WTC11 (cell line): ENCODE data around the gene GPR176. TPM values are rescaled to one million over a fixed set of nuclear protein-coding genes. Genes with fewer than 3 reads are reported as not detected.

Experiments used
- ATAC-seq: fragments of 200-7000 bp; cut with Tn5 transposase; 2 replicates; pipeline ENCODE4 v1.10.0; 2021; ENCODE audit warnings: mild to moderate bottlenecking, moderate library complexity
- CTCF ChIA-PET: fragments of 300-600 bp; sonication (Branson Sonifier 250); formaldehyde crosslinking; loops from one replicate; lab custom pipeline; 2021; ENCODE audit warnings: antibody characterized with exemption; lab: Charles Lee
- POLR2A ChIA-PET: fragments of 350-600 bp; sonication (Branson Sonifier 250); formaldehyde crosslinking; loops from one replicate; lab custom pipeline; 2021; ENCODE audit warnings: antibody characterized with exemption; lab: Charles Lee
- DNase-seq: peaks from one replicate; pipeline ENCODE4 v3.0.0; 2021; ENCODE audit warnings: low spot score
- H3K27ac Mint-ChIP-seq: 2 replicates; pipeline ENCODE4 v1.8.0; 2021; ENCODE audit warnings: mixed read lengths
- H3K27me3 Mint-ChIP-seq: 2 replicates; pipeline ENCODE4 v1.8.0; 2021; ENCODE audit warnings: low read depth, mild to moderate bottlenecking, moderate library complexity, mixed read lengths
- H3K36me3 Mint-ChIP-seq: 2 replicates; pipeline ENCODE4 v1.8.0; 2021; ENCODE audit warnings: mixed read lengths
- H3K4me1 Mint-ChIP-seq: 2 replicates; pipeline ENCODE4 v1.8.0; 2022; ENCODE audit warnings: mixed read lengths
- H3K4me3 Mint-ChIP-seq: 2 replicates; pipeline ENCODE4 v1.8.0; 2021; ENCODE audit warnings: mild to moderate bottlenecking, moderate library complexity, mixed read lengths
- H3K9me3 Mint-ChIP-seq: 2 replicates; pipeline ENCODE4 v1.8.0; 2021; ENCODE audit warnings: mixed read lengths
- CREM ChIP-seq: sonication (generic); formaldehyde crosslinking; IDR thresholded peaks from 2 replicates; pipeline ENCODE4 v1.8.1; 2022; ENCODE audit warnings: mild to moderate bottlenecking, missing genetic modification reagents, moderate library complexity
- ETV6 ChIP-seq: sonication (generic); formaldehyde crosslinking; IDR thresholded peaks from 2 replicates; pipeline ENCODE4 v1.8.1; 2022; ENCODE audit warnings: mild to moderate bottlenecking, missing genetic modification reagents
- IRF2 ChIP-seq: sonication (generic); formaldehyde crosslinking; IDR thresholded peaks from 2 replicates; pipeline ENCODE4 v1.8.0; 2022; ENCODE audit warnings: low read depth, missing genetic modification reagents, borderline replicate concordance
- MXD4 ChIP-seq: fragments of 250-450 bp; sonication (Bioruptor Pico); IDR thresholded peaks from 2 replicates; pipeline ENCODE4 v1.8.0; 2021; ENCODE audit warnings: mild to moderate bottlenecking, moderate library complexity, borderline replicate concordance
- NR2C2 ChIP-seq: sonication (generic); formaldehyde crosslinking; IDR thresholded peaks from 2 replicates; pipeline ENCODE4 v1.8.0; 2022; ENCODE audit warnings: mild to moderate bottlenecking, missing genetic modification reagents
- total RNA-seq: library from RNA; stranded (reverse); gene quantifications from 3 replicates; pipeline ENCODE4 v1.2.3, GENCODE V29; 2021
- TF ChIP-seq, protein P1 (sequence below): sonication (generic); formaldehyde crosslinking; IDR thresholded peaks from 2 replicates; pipeline ENCODE4 v1.8.0; 2022; ENCODE audit warnings: missing genetic modification reagents
- TF ChIP-seq, protein P2 (sequence below): sonication (generic); formaldehyde crosslinking; IDR thresholded peaks from 2 replicates; pipeline ENCODE4 v1.8.1; 2022; ENCODE audit warnings: mild to moderate bottlenecking, moderate library complexity, missing genetic modification reagents
- TF ChIP-seq, protein P3 (sequence below): sonication (generic); formaldehyde crosslinking; IDR thresholded peaks from 2 replicates; pipeline ENCODE4 v1.8.0; 2022; ENCODE audit warnings: mild to moderate bottlenecking, missing genetic modification reagents
- TF ChIP-seq, protein P4 (sequence below): fragments of 250-450 bp; sonication (Bioruptor Pico); IDR thresholded peaks from 2 replicates; pipeline ENCODE4 v2.1.2; 2022; ENCODE audit warnings: mild to moderate bottlenecking, moderate library complexity
- TF ChIP-seq, protein P5 (sequence below): sonication (generic); formaldehyde crosslinking; IDR thresholded peaks from 2 replicates; pipeline ENCODE4 v1.8.0; 2023; ENCODE audit warnings: missing genetic modification reagents, mild to moderate bottlenecking, borderline replicate concordance
- TF ChIP-seq, protein P6 (sequence below): sonication (generic); formaldehyde crosslinking; IDR thresholded peaks from 2 replicates; pipeline ENCODE4 v1.8.1; 2022; ENCODE audit warnings: low read depth, missing genetic modification reagents, borderline replicate concordance
- TF ChIP-seq, protein P7 (sequence below): sonication (generic); formaldehyde crosslinking; IDR thresholded peaks from 2 replicates; pipeline ENCODE4 v1.8.1; 2022; ENCODE audit warnings: mild to moderate bottlenecking, missing genetic modification reagents, moderate library complexity, borderline replicate concordance
- TF ChIP-seq, protein P8 (sequence below): sonication (generic); formaldehyde crosslinking; IDR thresholded peaks from 2 replicates; pipeline ENCODE4 v1.8.1; 2023; ENCODE audit warnings: mild to moderate bottlenecking, moderate library complexity, missing genetic modification reagents
- TF ChIP-seq, protein P9 (sequence below): fragments of 250-450 bp; sonication (Bioruptor Pico); IDR thresholded peaks from 2 replicates; pipeline ENCODE4 v1.9.0; 2021; ENCODE audit warnings: mild to moderate bottlenecking

The GPR176 gene
- total RNA-seq, 1 experiment from 2014 or later, result 117 TPM

DNA sequence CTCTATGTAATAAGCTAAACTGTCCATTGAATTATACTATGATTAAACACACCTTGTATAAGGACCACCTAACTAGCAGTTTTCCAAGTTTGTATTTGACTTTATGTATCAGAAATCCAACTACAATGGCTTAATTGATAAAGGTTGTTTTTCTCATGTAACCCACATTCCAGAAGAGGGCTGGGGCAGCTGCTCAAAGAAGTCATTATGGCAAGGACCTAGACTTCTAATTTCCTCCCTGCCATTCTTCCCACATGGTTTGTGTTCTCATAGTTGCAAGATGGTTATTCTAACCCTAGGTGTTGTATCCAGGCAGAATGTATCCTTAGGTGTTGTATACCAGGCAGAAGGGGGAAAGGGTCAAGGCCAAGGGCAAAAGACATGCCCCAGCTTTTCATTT, 35.7 kb downstream of the GPR176 start:
- Mint-ChIP-seq H3K27me3 (no peaks in the 10 kb centered on the region), H3K4me3 (peak overlapping the region; percentile 12; the same call in 1 of the 2 replicates), H3K9me3 (no peaks in the 10 kb centered on the region), H3K4me1 (peaks cover 57% of the 10 kb centered on the region), H3K27ac (peak overlapping the region; percentile 99), H3K36me3 (peaks cover 17% of the 10 kb centered on the region)
- ATAC-seq, result no peak
- no peak for TF ChIP-seq MXD4
- TF ChIP-seq, protein P1, sequence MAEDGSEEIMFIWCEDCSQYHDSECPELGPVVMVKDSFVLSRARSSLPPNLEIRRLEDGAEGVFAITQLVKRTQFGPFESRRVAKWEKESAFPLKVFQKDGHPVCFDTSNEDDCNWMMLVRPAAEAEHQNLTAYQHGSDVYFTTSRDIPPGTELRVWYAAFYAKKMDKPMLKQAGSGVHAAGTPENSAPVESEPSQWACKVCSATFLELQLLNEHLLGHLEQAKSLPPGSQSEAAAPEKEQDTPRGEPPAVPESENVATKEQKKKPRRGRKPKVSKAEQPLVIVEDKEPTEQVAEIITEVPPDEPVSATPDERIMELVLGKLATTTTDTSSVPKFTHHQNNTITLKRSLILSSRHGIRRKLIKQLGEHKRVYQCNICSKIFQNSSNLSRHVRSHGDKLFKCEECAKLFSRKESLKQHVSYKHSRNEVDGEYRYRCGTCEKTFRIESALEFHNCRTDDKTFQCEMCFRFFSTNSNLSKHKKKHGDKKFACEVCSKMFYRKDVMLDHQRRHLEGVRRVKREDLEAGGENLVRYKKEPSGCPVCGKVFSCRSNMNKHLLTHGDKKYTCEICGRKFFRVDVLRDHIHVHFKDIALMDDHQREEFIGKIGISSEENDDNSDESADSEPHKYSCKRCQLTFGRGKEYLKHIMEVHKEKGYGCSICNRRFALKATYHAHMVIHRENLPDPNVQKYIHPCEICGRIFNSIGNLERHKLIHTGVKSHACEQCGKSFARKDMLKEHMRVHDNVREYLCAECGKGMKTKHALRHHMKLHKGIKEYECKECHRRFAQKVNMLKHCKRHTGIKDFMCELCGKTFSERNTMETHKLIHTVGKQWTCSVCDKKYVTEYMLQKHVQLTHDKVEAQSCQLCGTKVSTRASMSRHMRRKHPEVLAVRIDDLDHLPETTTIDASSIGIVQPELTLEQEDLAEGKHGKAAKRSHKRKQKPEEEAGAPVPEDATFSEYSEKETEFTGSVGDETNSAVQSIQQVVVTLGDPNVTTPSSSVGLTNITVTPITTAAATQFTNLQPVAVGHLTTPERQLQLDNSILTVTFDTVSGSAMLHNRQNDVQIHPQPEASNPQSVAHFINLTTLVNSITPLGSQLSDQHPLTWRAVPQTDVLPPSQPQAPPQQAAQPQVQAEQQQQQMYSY (CRISPR knock-in tag), result no peak
- TF ChIP-seq, protein P2, sequence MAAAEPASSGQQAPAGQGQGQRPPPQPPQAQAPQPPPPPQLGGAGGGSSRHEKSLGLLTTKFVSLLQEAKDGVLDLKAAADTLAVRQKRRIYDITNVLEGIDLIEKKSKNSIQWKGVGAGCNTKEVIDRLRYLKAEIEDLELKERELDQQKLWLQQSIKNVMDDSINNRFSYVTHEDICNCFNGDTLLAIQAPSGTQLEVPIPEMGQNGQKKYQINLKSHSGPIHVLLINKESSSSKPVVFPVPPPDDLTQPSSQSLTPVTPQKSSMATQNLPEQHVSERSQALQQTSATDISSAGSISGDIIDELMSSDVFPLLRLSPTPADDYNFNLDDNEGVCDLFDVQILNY, result no peak
- no peak for TF ChIP-seq NR2C2 (CRISPR knock-in tag)
- TF ChIP-seq, protein P3, sequence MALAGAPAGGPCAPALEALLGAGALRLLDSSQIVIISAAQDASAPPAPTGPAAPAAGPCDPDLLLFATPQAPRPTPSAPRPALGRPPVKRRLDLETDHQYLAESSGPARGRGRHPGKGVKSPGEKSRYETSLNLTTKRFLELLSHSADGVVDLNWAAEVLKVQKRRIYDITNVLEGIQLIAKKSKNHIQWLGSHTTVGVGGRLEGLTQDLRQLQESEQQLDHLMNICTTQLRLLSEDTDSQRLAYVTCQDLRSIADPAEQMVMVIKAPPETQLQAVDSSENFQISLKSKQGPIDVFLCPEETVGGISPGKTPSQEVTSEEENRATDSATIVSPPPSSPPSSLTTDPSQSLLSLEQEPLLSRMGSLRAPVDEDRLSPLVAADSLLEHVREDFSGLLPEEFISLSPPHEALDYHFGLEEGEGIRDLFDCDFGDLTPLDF (CRISPR knock-in tag), result no peak
- TF ChIP-seq, protein P4, sequence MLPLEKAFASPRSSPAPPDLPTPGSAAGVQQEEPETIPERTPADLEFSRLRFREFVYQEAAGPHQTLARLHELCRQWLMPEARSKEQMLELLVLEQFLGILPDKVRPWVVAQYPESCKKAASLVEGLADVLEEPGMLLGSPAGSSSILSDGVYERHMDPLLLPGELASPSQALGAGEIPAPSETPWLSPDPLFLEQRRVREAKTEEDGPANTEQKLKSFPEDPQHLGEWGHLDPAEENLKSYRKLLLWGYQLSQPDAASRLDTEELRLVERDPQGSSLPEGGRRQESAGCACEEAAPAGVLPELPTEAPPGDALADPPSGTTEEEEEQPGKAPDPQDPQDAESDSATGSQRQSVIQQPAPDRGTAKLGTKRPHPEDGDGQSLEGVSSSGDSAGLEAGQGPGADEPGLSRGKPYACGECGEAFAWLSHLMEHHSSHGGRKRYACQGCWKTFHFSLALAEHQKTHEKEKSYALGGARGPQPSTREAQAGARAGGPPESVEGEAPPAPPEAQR (CRISPR knock-in tag), result no peak
- no peak for TF ChIP-seq IRF2 (CRISPR knock-in tag)
- no peak for TF ChIP-seq ETV6 (CRISPR knock-in tag)
- DNase-seq, result no peak
- CTCF ChIA-PET, result no interaction called here
- POLR2A ChIA-PET, result no interaction called here

DNA sequence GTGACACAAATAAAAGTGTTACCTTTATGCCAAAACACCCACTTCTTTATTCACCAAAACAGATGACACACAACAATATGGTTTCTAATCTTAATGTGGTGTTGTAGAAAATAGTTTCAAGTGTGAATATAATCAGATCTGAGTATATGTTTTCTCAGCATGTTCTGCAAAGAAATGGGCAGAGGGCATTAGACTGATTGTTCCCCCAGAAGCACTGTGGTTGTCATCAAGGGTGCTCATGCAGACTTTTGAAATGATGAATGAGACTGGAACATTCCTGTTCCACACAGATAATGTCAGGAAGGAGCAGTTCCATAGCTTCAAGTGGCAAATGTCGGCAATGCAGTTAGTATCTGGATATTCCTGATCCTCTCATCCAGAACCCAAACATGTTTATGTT, 37.5 kb downstream of the GPR176 start:
- Mint-ChIP-seq H3K27me3 (no peaks in the 10 kb centered on the region), H3K36me3 (peaks cover 17% of the 10 kb centered on the region), H3K9me3 (no peaks in the 10 kb centered on the region), H3K4me1 (peaks cover 43% of the 10 kb centered on the region), H3K27ac (peak overlapping the region; percentile 62), H3K4me3 (no peak overlapping the region)
- POLR2A ChIA-PET, result no interaction called here
- CTCF ChIA-PET, result no interaction called here
- DNase-seq (no peak), ATAC-seq (no peak)
- TF ChIP-seq, protein P5, sequence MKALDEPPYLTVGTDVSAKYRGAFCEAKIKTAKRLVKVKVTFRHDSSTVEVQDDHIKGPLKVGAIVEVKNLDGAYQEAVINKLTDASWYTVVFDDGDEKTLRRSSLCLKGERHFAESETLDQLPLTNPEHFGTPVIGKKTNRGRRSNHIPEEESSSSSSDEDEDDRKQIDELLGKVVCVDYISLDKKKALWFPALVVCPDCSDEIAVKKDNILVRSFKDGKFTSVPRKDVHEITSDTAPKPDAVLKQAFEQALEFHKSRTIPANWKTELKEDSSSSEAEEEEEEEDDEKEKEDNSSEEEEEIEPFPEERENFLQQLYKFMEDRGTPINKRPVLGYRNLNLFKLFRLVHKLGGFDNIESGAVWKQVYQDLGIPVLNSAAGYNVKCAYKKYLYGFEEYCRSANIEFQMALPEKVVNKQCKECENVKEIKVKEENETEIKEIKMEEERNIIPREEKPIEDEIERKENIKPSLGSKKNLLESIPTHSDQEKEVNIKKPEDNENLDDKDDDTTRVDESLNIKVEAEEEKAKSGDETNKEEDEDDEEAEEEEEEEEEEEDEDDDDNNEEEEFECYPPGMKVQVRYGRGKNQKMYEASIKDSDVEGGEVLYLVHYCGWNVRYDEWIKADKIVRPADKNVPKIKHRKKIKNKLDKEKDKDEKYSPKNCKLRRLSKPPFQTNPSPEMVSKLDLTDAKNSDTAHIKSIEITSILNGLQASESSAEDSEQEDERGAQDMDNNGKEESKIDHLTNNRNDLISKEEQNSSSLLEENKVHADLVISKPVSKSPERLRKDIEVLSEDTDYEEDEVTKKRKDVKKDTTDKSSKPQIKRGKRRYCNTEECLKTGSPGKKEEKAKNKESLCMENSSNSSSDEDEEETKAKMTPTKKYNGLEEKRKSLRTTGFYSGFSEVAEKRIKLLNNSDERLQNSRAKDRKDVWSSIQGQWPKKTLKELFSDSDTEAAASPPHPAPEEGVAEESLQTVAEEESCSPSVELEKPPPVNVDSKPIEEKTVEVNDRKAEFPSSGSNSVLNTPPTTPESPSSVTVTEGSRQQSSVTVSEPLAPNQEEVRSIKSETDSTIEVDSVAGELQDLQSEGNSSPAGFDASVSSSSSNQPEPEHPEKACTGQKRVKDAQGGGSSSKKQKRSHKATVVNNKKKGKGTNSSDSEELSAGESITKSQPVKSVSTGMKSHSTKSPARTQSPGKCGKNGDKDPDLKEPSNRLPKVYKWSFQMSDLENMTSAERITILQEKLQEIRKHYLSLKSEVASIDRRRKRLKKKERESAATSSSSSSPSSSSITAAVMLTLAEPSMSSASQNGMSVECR (CRISPR knock-in tag), result no peak
- TF ChIP-seq, protein P6, sequence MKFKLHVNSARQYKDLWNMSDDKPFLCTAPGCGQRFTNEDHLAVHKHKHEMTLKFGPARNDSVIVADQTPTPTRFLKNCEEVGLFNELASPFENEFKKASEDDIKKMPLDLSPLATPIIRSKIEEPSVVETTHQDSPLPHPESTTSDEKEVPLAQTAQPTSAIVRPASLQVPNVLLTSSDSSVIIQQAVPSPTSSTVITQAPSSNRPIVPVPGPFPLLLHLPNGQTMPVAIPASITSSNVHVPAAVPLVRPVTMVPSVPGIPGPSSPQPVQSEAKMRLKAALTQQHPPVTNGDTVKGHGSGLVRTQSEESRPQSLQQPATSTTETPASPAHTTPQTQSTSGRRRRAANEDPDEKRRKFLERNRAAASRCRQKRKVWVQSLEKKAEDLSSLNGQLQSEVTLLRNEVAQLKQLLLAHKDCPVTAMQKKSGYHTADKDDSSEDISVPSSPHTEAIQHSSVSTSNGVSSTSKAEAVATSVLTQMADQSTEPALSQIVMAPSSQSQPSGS (CRISPR knock-in tag), result no peak
- TF ChIP-seq, protein P7, sequence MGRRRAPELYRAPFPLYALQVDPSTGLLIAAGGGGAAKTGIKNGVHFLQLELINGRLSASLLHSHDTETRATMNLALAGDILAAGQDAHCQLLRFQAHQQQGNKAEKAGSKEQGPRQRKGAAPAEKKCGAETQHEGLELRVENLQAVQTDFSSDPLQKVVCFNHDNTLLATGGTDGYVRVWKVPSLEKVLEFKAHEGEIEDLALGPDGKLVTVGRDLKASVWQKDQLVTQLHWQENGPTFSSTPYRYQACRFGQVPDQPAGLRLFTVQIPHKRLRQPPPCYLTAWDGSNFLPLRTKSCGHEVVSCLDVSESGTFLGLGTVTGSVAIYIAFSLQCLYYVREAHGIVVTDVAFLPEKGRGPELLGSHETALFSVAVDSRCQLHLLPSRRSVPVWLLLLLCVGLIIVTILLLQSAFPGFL (CRISPR knock-in tag), result no peak
- TF ChIP-seq, protein P8, sequence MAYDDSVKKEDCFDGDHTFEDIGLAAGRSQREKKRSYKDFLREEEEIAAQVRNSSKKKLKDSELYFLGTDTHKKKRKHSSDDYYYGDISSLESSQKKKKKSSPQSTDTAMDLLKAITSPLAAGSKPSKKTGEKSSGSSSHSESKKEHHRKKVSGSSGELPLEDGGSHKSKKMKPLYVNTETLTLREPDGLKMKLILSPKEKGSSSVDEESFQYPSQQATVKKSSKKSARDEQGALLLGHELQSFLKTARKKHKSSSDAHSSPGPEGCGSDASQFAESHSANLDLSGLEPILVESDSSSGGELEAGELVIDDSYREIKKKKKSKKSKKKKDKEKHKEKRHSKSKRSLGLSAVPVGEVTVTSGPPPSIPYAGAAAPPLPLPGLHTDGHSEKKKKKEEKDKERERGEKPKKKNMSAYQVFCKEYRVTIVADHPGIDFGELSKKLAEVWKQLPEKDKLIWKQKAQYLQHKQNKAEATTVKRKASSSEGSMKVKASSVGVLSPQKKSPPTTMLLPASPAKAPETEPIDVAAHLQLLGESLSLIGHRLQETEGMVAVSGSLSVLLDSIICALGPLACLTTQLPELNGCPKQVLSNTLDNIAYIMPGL (CRISPR knock-in tag), result no peak
- TF ChIP-seq CREM (no peak), IRF2 (CRISPR knock-in tag) (no peak)
- TF ChIP-seq, protein P9, sequence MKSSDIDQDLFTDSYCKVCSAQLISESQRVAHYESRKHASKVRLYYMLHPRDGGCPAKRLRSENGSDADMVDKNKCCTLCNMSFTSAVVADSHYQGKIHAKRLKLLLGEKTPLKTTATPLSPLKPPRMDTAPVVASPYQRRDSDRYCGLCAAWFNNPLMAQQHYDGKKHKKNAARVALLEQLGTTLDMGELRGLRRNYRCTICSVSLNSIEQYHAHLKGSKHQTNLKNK (CRISPR knock-in tag), result no peak
